PFSK-1 (cell line): ENCODE results near the gene MYH6.

Experiments used
- FOXP2 ChIP-seq: optimal IDR thresholded peaks from 2 replicates; pipeline ENCODE3; 2011; ENCODE audit warnings: borderline replicate concordance, control low read depth, inconsistent platforms; ENCODE audit not compliant: insufficient read depth; ENCODE audit errors: extremely low read length, extremely low read depth
- POLR2AphosphoS5 ChIP-seq: IDR thresholded peaks from 2 replicates; pipeline ENCODE4 v1.6.1; 2012; ENCODE audit warnings: low read depth, mild to moderate bottlenecking, control low read depth, low read length, moderate library complexity
- REST ChIP-seq, 2 experiments: IDR thresholded peaks; 2 replicates each; pipeline versions ENCODE4 v1.6.1 to v1.8.0; 2011 to 2012; ENCODE audit warnings: low read depth in 2 of 2, low read length in 2 of 2, control low read depth in 1 of 2, inconsistent platforms in 1 of 2, mild to moderate bottlenecking in 1 of 2, moderate library complexity in 1 of 2; ENCODE audit not compliant: insufficient read depth in 1 of 2
- SIN3A ChIP-seq: IDR thresholded peaks from 2 replicates; pipeline ENCODE4 v1.6.1; 2012; ENCODE audit warnings: mild to moderate bottlenecking, low read length, moderate library complexity, borderline replicate concordance; ENCODE audit not compliant: insufficient read depth
- TAF1 ChIP-seq: IDR thresholded peaks from 2 replicates; pipeline ENCODE4 v1.6.1; 2012; ENCODE audit warnings: low read length, control low read depth, borderline replicate concordance; ENCODE audit not compliant: insufficient read depth

MYH6 gene

GRCh38 chr14:23376482-23377197 is 31.4 kb downstream of the MYH6 start, which contains the start of gene CMTM5:
TSS of gene CMTM5 (plus strand) at chr14:23377046. CDS start at chr14:23377252, 206 bp downstream.
- TF ChIP-seq TAF1 (no peak), REST (IDR thresholded peaks at IDR 0.05; ENCODE audit: insufficient read depth in 1 of 2, low read depth in 2 of 2, low read length in 2 of 2) (no peak), SIN3A (no peak), POLR2AphosphoS5 (no peak), FOXP2 (no peak)

- no peak for TF ChIP-seq SIN3A
- TF ChIP-seq POLR2AphosphoS5: no peak
- TF ChIP-seq TAF1: no peak
- TF ChIP-seq REST (IDR thresholded peaks at IDR 0.05; ENCODE audit: insufficient read depth in 1 of 2, low read depth in 2 of 2, low read length in 2 of 2): no peak
- no peak for TF ChIP-seq FOXP2
These were observed 32.4 kb downstream of the MYH6 start for GRCh38 chr14:23375527-23376251.

GRCh38 chr14:23373041-23373440 is 35.0 kb downstream of the MYH6 start:
- TF ChIP-seq FOXP2: no peak
- TF ChIP-seq REST (IDR thresholded peaks at IDR 0.05; ENCODE audit: insufficient read depth in 1 of 2, low read depth in 2 of 2, low read length in 2 of 2): no peak
- TF ChIP-seq SIN3A: no peak
- TF ChIP-seq TAF1: no peak
- no peak for TF ChIP-seq POLR2AphosphoS5

GRCh38 chr14:23372509-23372908 is 35.6 kb downstream of the MYH6 start, which contains the start of gene IL25:
TSS of gene IL25 (plus strand) at chr14:23372809.
- TF ChIP-seq SIN3A: no peak
- no peak for TF ChIP-seq REST (IDR thresholded peaks at IDR 0.05; ENCODE audit: insufficient read depth in 1 of 2, low read depth in 2 of 2, low read length in 2 of 2)
- TF ChIP-seq FOXP2: no peak
- TF ChIP-seq POLR2AphosphoS5: no peak
- TF ChIP-seq TAF1: no peak
